ENCODE results near the gene PLA2G4E. TPM values are rescaled to one million over a fixed set of nuclear protein-coding genes. Genes with fewer than 3 reads are reported as not detected.

PLA2G4E gene
- total and polyA plus RNA-seq, 2 of the 13 experiments (the other 11 are each of a cell fraction or from before 2014, with no cell fraction given): not detected

DNA sequence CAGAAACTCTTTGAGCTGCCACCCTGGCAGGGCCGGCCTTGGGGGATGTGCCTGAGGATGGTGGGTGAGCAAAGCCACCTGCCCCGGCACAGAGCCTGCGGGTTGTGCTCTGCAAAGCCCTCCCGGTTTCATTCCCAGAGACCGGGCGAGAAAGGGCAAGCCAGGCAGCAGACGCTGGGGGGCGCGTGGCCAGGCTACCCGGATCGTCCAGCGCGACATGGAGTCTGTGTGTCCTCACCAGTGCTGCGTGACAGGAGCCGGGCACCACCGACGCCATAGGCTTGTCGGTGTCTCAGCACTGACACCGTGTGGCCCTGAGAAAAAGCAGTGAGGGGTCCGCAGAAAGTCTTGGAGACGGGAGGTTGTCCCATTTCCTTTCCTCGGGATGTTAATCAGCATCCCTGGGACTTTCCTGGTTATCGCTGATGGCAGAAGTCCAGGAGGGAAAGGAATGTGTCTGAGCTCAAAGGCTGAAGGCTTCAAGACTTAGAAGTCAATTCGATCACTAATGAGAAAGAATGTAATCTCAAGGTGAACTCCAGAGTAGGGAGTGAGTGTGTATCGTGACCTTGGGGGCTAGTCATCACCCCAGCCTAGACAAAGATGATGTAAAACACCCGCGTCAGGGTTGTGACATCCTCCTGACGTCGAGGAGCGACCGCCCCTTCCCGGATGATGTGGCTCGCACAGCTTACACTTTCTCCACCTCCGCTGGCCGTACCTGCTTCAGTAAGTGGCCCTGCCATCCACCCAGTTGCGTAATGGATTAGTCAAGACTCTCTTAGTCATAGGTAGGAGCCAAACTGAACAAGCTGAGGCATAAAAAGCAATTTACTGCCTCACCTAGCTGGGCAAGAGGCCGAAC lies 36.3 kb upstream of the PLA2G4E start (continued):
- TF ChIP-seq ZNF512 (CRISPR knock-in tag; IDR thresholded peaks at IDR 0.05): no peak
- no peak for TF ChIP-seq DPF2 (CRISPR knock-in tag; IDR thresholded peaks at IDR 0.05; ENCODE audit: borderline replicate concordance, low read depth)
- no peak; the same call in 1 of the 2 replicates for TF ChIP-seq ZNF598 (CRISPR knock-in tag; IDR thresholded peaks at IDR 0.05; ENCODE audit: borderline replicate concordance)
- TF ChIP-seq, protein P1, sequence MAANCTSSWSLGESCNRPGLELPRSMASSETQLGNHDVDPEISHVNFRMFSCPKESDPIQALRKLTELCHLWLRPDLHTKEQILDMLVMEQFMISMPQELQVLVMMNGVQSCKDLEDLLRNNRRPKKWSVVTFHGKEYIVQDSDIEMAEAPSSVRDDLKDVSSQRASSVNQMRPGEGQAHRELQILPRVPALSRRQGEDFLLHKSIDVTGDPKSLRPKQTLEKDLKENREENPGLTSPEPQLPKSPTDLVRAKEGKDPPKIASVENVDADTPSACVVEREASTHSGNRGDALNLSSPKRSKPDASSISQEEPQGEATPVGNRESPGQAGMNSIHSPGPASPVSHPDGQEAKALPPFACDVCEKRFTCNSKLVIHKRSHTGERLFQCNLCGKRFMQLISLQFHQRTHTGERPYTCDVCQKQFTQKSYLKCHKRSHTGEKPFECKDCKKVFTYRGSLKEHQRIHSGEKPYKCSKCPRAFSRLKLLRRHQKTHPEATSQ (CRISPR knock-in tag; IDR thresholded peaks at IDR 0.05; ENCODE audit: borderline replicate concordance): no peak
- TF ChIP-seq ZNF720 (CRISPR knock-in tag; IDR thresholded peaks at IDR 0.05): no peak
- TF ChIP-seq MIER3 (CRISPR knock-in tag; IDR thresholded peaks at IDR 0.05; ENCODE audit: borderline replicate concordance): no peak
- TF ChIP-seq ZBTB7A (CRISPR knock-in tag; IDR thresholded peaks at IDR 0.05): no peak
- no peak; the same call in 1 of the 2 replicates for TF ChIP-seq ZSCAN21 (CRISPR knock-in tag; IDR thresholded peaks at IDR 0.05; ENCODE audit: borderline replicate concordance)
- no peak for TF ChIP-seq POLR2AphosphoS5 (IDR thresholded peaks at IDR 0.05; ENCODE audit: low read depth, low read length)
- no peak for TF ChIP-seq ZNF251 (CRISPR knock-in tag; IDR thresholded peaks at IDR 0.05)
- TF ChIP-seq ZNF234 (CRISPR knock-in tag; conservative IDR thresholded peaks at IDR 0.05): no peak
- TF ChIP-seq THAP7 (CRISPR knock-in tag; IDR thresholded peaks at IDR 0.05): no peak
- TF ChIP-seq MBD4 (IDR thresholded peaks at IDR 0.05; ENCODE audit: borderline replicate concordance, low read length): no peak
- peak; percentile 64; the same call in 1 of the 2 replicates for TF ChIP-seq MXD4 (CRISPR knock-in tag; IDR thresholded peaks at IDR 0.05)
- TF ChIP-seq, protein P2, sequence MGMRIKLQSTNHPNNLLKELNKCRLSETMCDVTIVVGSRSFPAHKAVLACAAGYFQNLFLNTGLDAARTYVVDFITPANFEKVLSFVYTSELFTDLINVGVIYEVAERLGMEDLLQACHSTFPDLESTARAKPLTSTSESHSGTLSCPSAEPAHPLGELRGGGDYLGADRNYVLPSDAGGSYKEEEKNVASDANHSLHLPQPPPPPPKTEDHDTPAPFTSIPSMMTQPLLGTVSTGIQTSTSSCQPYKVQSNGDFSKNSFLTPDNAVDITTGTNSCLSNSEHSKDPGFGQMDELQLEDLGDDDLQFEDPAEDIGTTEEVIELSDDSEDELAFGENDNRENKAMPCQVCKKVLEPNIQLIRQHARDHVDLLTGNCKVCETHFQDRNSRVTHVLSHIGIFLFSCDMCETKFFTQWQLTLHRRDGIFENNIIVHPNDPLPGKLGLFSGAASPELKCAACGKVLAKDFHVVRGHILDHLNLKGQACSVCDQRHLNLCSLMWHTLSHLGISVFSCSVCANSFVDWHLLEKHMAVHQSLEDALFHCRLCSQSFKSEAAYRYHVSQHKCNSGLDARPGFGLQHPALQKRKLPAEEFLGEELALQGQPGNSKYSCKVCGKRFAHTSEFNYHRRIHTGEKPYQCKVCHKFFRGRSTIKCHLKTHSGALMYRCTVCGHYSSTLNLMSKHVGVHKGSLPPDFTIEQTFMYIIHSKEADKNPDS (CRISPR knock-in tag; IDR thresholded peaks at IDR 0.05): no peak
- no peak for TF ChIP-seq ZNF740 (CRISPR knock-in tag; IDR thresholded peaks at IDR 0.05)
- no peak for TF ChIP-seq MYNN (CRISPR knock-in tag; IDR thresholded peaks at IDR 0.05; ENCODE audit: low read depth)
- no peak for TF ChIP-seq TAF15 (IDR thresholded peaks at IDR 0.05; ENCODE audit: low read depth, low read length, poor library complexity, severe bottlenecking)
- peak; percentile 80 for TF ChIP-seq REPIN1 (CRISPR knock-in tag; IDR thresholded peaks at IDR 0.05; ENCODE audit: borderline replicate concordance, low read depth)
- no peak for TF ChIP-seq RELA (CRISPR knock-in tag; IDR thresholded peaks at IDR 0.05)
- no peak for TF ChIP-seq ZNF30 (CRISPR knock-in tag; IDR thresholded peaks at IDR 0.05)
- no peak for TF ChIP-seq TOE1 (CRISPR knock-in tag; IDR thresholded peaks at IDR 0.05)
- no peak for TF ChIP-seq NAIF1 (CRISPR knock-in tag; IDR thresholded peaks at IDR 0.05; ENCODE audit: borderline replicate concordance)
- TF ChIP-seq RFX3 (CRISPR knock-in tag; IDR thresholded peaks at IDR 0.05): no peak

All from HepG2 (cell line).